Lower leg skin (tissue), 3 donors: ENCODE measurements around the gene CYP26B1.

ENCODE experiments used
- POLR2A ChIP-seq, 2 donors: fragments of 450-650 bp; IDR thresholded peaks; one replicate each; pipeline ENCODE4 v1.6.1; 2016 to 2017; ENCODE audit warnings: antibody characterized with exemption in 2 of 2, mild to moderate bottlenecking in 1 of 2, moderate library complexity in 1 of 2
- TF ChIP-seq, protein P1 (sequence below), 3 donors: fragments of 450-650 bp; IDR thresholded peaks; one replicate each; pipeline ENCODE4 v1.5.1; 2016; ENCODE audit warnings: antibody characterized with exemption in 3 of 3, mild to moderate bottlenecking in 3 of 3, moderate library complexity in 2 of 3

DNA sequence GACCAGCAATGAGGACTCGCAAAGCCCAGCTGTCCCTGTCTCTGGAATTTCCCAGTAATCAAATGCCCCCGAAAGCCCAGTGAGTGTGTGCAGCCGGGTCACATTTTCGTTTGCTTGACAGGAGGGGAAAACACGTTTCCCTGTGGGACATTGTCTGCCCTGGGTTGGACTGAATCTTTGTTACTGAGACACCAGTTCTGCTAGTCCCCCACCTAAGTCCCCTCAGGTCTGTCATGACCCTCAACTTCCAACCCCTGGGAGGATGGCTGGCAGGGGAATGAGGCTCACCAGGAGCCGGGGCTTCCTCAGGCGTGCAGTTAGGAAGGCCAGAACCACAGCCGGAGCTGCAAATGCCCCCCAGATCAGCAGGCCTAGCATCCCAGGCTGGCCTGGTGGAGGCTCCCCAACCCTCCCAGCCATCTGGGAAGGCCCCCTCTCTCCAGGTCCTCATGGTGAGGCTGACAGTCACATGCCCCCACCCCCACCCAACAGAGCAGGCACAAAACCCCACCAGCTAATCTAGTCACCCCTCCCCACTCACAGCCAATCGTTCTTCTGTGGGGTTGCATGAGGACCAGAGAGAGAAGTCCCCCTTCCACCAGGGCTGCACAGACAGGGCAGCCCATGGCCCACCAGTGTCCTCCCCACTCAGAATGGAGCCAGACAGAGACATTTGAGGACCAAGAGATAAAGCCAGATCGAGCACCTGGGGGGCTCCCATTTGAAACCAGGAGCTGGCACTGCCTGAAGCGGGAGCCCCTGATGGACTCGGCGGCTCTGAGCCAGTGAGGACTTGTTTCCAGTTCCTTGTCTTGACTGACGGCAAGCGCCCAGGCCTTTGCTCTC, 33.6 kb downstream of the CYP26B1 start:
- TF ChIP-seq, protein P1, sequence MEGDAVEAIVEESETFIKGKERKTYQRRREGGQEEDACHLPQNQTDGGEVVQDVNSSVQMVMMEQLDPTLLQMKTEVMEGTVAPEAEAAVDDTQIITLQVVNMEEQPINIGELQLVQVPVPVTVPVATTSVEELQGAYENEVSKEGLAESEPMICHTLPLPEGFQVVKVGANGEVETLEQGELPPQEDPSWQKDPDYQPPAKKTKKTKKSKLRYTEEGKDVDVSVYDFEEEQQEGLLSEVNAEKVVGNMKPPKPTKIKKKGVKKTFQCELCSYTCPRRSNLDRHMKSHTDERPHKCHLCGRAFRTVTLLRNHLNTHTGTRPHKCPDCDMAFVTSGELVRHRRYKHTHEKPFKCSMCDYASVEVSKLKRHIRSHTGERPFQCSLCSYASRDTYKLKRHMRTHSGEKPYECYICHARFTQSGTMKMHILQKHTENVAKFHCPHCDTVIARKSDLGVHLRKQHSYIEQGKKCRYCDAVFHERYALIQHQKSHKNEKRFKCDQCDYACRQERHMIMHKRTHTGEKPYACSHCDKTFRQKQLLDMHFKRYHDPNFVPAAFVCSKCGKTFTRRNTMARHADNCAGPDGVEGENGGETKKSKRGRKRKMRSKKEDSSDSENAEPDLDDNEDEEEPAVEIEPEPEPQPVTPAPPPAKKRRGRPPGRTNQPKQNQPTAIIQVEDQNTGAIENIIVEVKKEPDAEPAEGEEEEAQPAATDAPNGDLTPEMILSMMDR (IDR thresholded peaks at IDR 0.05), result no peak
- no peak for TF ChIP-seq POLR2A (IDR thresholded peaks at IDR 0.05)
